Stimulated activated CD8-positive, alpha-beta memory T cell treated with anti-CD3 and anti-CD28 coated beads, Interleukin-15, amount 100 ng/mL, for 1 hour (primary cell): ENCODE results near the gene GDF7.
"Not testable (repeated sequence)": the region's sequence is repeated elsewhere in the genome, so short reads cannot be mapped to it uniquely, and the experiment has no call there.

Experiments
- DNase-seq: peaks from one replicate; pipeline ENCODE4 v3.0.0-alpha.2; 2020; ENCODE audit warnings: low read depth

The GDF7 gene

GRCh38 chr2:20698916-20699613 lies 32.1 kb downstream of the GDF7 start:
- DNase-seq: no peak

GRCh38 chr2:20702563-20702962 lies 35.6 kb downstream of the GDF7 start:
- DNase-seq: no peak

GRCh38 chr2:20704886-20705285 lies 37.9 kb downstream of the GDF7 start:
- DNase-seq: no peak

GRCh38 chr2:20706217-20706616 lies 39.3 kb downstream of the GDF7 start:
- DNase-seq: no peak

DNA sequence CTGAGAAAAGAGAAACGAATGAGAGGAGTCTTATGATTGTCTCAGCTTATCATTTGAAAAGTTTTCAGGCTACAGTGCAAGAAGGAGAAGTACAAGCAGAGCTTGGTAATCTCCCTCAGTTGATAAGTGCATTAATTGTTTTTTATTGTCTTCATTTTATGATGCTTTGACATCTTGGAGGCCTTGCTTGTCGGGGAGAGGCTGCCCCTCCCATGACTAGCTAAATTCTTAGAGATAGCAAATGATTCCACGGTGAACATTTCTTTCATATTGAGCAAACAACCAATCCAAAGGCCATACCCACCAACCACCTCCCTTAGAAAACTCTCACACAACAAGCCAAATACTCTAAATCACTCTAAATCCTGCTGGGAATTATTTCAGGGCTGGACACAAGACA lies 39.8 kb downstream of the GDF7 start:
- no peak for DNase-seq

GRCh38 chr2:20707601-20708000 lies 40.7 kb downstream of the GDF7 start:
- no peak for DNase-seq

GRCh38 chr2:20711641-20712040 lies 44.7 kb downstream of the GDF7 start:
- DNase-seq: not testable (repeated sequence)

DNA sequence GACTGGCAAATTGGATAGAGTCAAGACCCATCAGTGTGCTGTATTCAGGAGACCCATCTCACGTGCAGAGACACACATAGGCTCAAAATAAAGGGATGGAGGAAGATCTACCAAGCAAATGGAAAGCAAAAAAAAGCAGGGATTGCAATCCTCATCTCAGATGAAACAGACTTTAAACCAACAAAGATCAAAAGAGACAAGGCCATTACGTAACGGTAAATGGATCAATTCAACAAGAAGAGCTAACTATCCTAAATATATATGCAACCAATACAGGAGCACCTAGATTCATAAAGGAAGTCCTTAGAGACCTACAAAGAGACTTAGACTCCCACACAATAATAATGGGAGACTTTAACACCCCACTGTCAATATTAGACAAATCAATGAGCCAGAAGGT lies 46.6 kb downstream of the GDF7 start:
- not testable (repeated sequence) for DNase-seq

GRCh38 chr2:20714412-20714811 lies 47.5 kb downstream of the GDF7 start:
- not testable (repeated sequence) for DNase-seq

DNA sequence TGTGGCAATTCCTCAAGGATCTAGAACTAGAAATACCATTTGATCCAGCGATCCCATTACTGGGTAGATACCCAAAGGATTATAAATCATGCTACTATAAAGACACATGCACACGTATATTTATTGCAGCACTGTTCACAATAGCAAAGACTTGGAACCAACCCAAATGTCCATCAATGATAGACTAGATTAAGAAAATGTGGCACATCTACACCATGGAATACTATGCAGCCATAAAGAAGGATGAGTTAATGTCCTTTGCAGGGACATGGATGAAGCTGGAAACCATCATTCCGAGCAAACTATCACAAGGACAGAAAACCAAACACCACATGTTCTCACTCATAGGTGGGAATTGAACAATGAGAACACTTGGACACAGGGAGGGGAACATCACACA lies 49.2 kb downstream of the GDF7 start:
- DNase-seq: not testable (repeated sequence)

DNA sequence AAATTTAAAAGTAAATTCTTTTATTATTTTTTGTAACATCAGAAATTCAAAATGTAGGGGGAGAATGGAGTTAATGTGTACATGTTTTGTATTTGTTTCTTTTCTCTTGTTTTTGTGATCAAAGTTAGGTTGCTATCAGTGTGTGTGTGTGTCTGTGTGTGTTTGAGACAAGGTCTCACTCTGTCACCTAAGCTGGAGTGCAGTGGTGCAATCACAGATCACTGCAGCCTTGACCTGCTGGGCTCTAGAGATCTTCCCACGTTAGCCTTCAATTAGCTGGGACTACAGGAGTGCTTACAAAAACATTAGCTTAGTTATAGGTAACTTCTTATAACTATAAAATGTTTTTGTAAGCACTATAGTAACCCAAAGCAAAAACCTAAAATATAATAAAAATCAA lies 50.7 kb downstream of the GDF7 start:
- DNase-seq: no peak

- no peak for DNase-seq
These were observed 55.8 kb downstream of the GDF7 start for GRCh38 chr2:20722592-20723240.

DNA sequence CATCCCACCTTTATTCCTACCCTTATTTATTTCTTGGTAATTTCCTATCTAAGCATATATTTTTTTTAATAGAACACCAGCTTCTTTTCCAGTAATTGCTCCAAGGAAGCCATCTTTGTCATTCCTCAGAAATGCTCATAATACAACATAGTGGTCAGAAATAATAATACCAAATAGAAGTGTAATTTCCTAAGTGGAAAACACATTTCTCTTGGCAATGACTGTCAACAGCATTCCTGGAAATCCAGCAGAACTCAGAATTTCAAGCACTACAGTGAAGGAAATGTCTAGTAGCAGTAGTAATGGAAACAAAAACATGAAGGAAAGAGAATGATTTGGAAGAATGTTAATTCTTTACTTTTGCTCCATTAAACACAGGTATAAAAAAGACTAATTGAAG lies 56.6 kb downstream of the GDF7 start:
- no peak for DNase-seq

- DNase-seq: no peak
These were observed 57.6 kb downstream of the GDF7 start for GRCh38 chr2:20724500-20725053.

DNA sequence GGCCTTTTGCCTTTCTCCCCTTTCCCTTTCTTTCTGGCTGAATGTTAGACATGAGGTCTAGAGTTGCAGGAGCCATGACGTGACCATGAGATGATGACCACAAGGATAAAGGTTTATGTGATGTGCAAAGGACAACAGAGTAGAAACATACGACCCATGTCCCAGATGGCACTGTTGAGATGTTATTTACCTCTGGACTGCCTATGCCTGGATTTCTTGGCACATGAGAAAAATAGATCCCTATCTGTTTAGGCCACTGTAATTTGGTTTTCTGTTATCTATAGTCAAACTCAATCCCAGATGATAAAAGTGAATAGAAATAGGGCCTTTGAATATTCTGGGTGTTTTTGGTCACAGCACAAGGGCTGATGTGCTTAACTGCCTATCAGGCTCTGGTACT lies 58.8 kb downstream of the GDF7 start:
- DNase-seq: no peak

DNA sequence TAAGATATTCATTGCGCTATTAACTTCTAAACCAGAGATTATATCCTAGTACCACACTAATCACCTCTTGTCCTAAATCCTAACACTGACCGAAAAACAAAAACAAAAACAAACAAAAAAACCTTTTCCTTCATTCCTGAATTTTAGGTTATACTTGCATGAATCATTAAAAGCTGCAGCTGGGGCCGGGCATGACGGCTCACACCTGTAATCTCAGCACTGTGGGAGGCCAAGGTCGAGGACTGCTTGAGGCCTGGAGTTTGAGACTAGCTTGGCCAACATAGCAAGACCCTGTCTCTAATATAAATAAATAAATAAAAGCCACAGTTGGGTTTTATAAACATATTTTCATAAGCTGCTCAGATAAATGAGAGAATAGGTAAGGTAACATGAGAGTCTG lies 60.0 kb downstream of the GDF7 start:
- DNase-seq: no peak

DNA sequence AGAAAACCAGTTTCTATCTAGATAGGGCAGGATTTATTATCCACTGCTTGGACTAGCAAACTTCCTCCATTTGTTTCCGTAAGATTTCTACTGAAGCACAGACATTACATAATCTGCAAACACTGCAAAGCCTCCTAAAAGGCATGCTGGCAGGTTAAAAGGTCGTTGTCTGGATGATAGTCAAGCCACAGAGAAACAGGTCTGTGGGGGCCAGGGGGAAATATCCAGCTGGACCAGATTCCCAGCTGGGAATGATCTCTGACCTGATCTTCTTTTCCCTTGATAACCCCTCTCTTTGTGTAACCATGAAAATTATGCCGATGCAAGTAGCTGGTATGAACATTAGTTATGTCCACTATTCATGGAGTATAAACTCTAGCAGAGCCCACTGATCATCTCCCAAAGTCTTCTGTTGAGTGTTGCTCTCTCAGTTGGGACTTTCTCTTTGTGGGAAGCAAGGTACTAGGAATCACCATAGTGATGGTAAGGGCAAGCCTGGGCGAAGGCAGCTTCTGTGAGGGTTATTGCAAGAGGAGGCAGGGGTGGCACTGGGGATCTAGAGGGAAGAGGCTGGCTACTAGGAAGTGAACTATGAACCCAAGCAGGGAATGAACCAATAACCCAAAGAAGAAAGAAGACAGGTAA lies 61.3 kb downstream of the GDF7 start:
- DNase-seq: no peak
